IMR-90 (cell line): ENCODE data around the gene OPCML. TPM values are rescaled to one million over a fixed set of nuclear protein-coding genes. Genes with fewer than 3 reads are reported as not detected.

ENCODE experiments used
- ATAC-seq: fragments of 200-7000 bp; cut with Tn5 transposase; 2 replicates; pipeline ENCODE4 v1.9.1; 2020; ENCODE audit warnings: low read depth, mild to moderate bottlenecking, moderate library complexity
- BruUV-seq: library from RNA; stranded (reverse); fragments of 400-500 nt; replicated peaks from 2 replicates; lab custom pipeline; 2021; lab: Mats Ljungman, UMichigan
- CTCF ChIA-PET: fragments of 300-600 bp; formaldehyde crosslinking; extraction: SDS; loops from one replicate; lab custom pipeline; 2021; ENCODE audit warnings: antibody characterized with exemption; lab: Yijun Ruan, JAX
- POLR2A ChIA-PET: fragments of 300-600 bp; sonication (Branson Sonifier 250); formaldehyde crosslinking; loops from one replicate; lab custom pipeline; 2022; ENCODE audit warnings: antibody characterized with exemption; ENCODE audit not compliant: unreplicated experiment; lab: Charles Lee
- DNase-seq: peaks from one replicate; pipeline ENCODE4 v3.0.0; 2013
- H2AFZ ChIP-seq: replicated peaks from 2 replicates; pipeline ENCODE3; 2013; ENCODE audit warnings: low read length, mild to moderate bottlenecking; ENCODE audit not compliant: poor library complexity
- H2AK5ac ChIP-seq: 2 replicates; pipeline ENCODE4 v1.6.1; 2013; ENCODE audit warnings: low read depth, low read length, inconsistent platforms
- H2AK9ac ChIP-seq: replicated peaks from 2 replicates; pipeline ENCODE3; 2013; ENCODE audit warnings: mild to moderate bottlenecking, low read depth, low read length, moderate library complexity; ENCODE audit not compliant: poor library complexity
- H2BK120ac ChIP-seq: 2 replicates; pipeline ENCODE4 v1.6.1; 2013; ENCODE audit warnings: low read depth, low read length, inconsistent platforms
- H2BK15ac ChIP-seq: 3 replicates; pipeline ENCODE4 v1.6.1; 2013; ENCODE audit warnings: low read depth, low read length, inconsistent platforms
- H2BK20ac ChIP-seq: 2 replicates; pipeline ENCODE4 v1.6.1; 2013; ENCODE audit warnings: low read depth, mild to moderate bottlenecking, inconsistent platforms, low read length, moderate library complexity
- H2BK5ac ChIP-seq: 2 replicates; pipeline ENCODE4 v1.6.1; 2013; ENCODE audit warnings: mild to moderate bottlenecking, low read depth, low read length, inconsistent platforms; ENCODE audit not compliant: poor library complexity, severe bottlenecking
- H3K14ac ChIP-seq: replicated peaks from 2 replicates; pipeline ENCODE4 v1.6.1; 2013; ENCODE audit warnings: low read depth, low read length, inconsistent platforms
- H3K18ac ChIP-seq: 2 replicates; pipeline ENCODE4 v1.6.1; 2013; ENCODE audit warnings: low read depth, low read length, control low read depth
- H3K23ac ChIP-seq: 2 replicates; pipeline ENCODE4 v1.6.1; 2013; ENCODE audit warnings: low read depth, low read length, inconsistent platforms
- H3K27ac ChIP-seq: 2 replicates; pipeline ENCODE4 v1.5.1; 2013; ENCODE audit warnings: mild to moderate bottlenecking, control low read depth, low read length; ENCODE audit not compliant: insufficient read depth
- H3K27me3 ChIP-seq: 2 replicates; pipeline ENCODE4 v1.6.1; 2013; ENCODE audit warnings: low read length; ENCODE audit not compliant: control insufficient read depth, insufficient read depth
- H3K36me3 ChIP-seq: 2 replicates; pipeline ENCODE4 v1.6.1; 2013; ENCODE audit warnings: low read length, mixed read lengths; ENCODE audit not compliant: control insufficient read depth, insufficient read depth
- H3K4ac ChIP-seq: 2 replicates; pipeline ENCODE4 v1.6.1; 2013; ENCODE audit warnings: low read depth, low read length, inconsistent platforms
- H3K4me1 ChIP-seq: 2 replicates; pipeline ENCODE4 v1.6.1; 2013; ENCODE audit warnings: low read length, mixed read lengths; ENCODE audit not compliant: control insufficient read depth, insufficient read depth
- H3K4me2 ChIP-seq: 2 replicates; pipeline ENCODE4 v1.6.1; 2013; ENCODE audit warnings: low read depth, mild to moderate bottlenecking, control low read depth, low read length, moderate library complexity
- H3K4me3 ChIP-seq: 2 replicates; pipeline ENCODE4 v1.5.1; 2013; ENCODE audit warnings: low read depth, mild to moderate bottlenecking, control low read depth, low read length, moderate library complexity; ENCODE audit not compliant: insufficient read depth
- H3K56ac ChIP-seq: 2 replicates; pipeline ENCODE4 v1.6.1; 2013; ENCODE audit warnings: low read length, inconsistent platforms; ENCODE audit not compliant: insufficient read depth; ENCODE audit errors: extremely low read depth
- H3K79me1 ChIP-seq, 2 experiments: 2 replicates each; pipeline ENCODE4 v1.6.1; 2013; ENCODE audit warnings: low read length in 2 of 2, inconsistent platforms in 1 of 2, low read depth in 1 of 2
- H3K9ac ChIP-seq: 2 replicates; pipeline ENCODE4 v1.6.1; 2013; ENCODE audit warnings: low read depth, low read length, control low read depth
- H3K9me1 ChIP-seq: 2 replicates; pipeline ENCODE4 v1.6.1; 2013; ENCODE audit warnings: low read length, inconsistent platforms; ENCODE audit not compliant: insufficient read depth
- H3K9me3 ChIP-seq: 2 replicates; pipeline ENCODE4 v1.6.1; 2013; ENCODE audit warnings: low read length; ENCODE audit not compliant: control insufficient read depth, insufficient read depth
- H4K20me1 ChIP-seq: 2 replicates; pipeline ENCODE4 v1.6.1; 2013; ENCODE audit warnings: low read length, inconsistent platforms; ENCODE audit not compliant: insufficient read depth
- H4K5ac ChIP-seq: 2 replicates; pipeline ENCODE4 v1.6.1; 2013; ENCODE audit warnings: mild to moderate bottlenecking, low read depth, low read length, control low read depth
- H4K8ac ChIP-seq, 2 experiments: 2 replicates each; pipeline ENCODE4 v1.6.1; 2013; ENCODE audit warnings: low read depth in 2 of 2, low read length in 2 of 2, control low read depth in 1 of 2, inconsistent platforms in 1 of 2
- H4K91ac ChIP-seq: 2 replicates; pipeline ENCODE4 v1.6.1; 2013; ENCODE audit warnings: low read depth, low read length, inconsistent platforms; ENCODE audit not compliant: insufficient read depth
- BHLHE40 ChIP-seq: fragments of 150-350 bp; IDR thresholded peaks from 2 replicates; pipeline ENCODE4 v1.6.1; 2016; ENCODE audit warnings: mild to moderate bottlenecking, low read depth, low read length
- CEBPB ChIP-seq: IDR thresholded peaks from 2 replicates; pipeline ENCODE4 v1.6.1; 2012; ENCODE audit warnings: low read depth, low read length, improper control_type of control experiment
- CHD1 ChIP-seq: IDR thresholded peaks from 2 replicates; pipeline ENCODE4 v1.6.1; 2012; ENCODE audit warnings: low read depth, low read length, improper control_type of control experiment
- CTCF ChIP-seq: conservative IDR thresholded peaks from 2 replicates; pipeline ENCODE4 v1.5.1; 2012; ENCODE audit warnings: mild to moderate bottlenecking, low read depth, low read length, improper control_type of control experiment
- FOS ChIP-seq: fragments of 150-350 bp; IDR thresholded peaks from 2 replicates; pipeline ENCODE4 v1.6.1; 2016; ENCODE audit warnings: low read depth, low read length
- MAFK ChIP-seq: IDR thresholded peaks from 2 replicates; pipeline ENCODE4 v1.6.1; 2012; ENCODE audit warnings: low read depth, low read length, improper control_type of control experiment
- MAZ ChIP-seq: IDR thresholded peaks from 2 replicates; pipeline ENCODE4 v1.6.1; 2012; ENCODE audit warnings: low read depth, mild to moderate bottlenecking, low read length, improper control_type of control experiment, moderate library complexity, borderline replicate concordance
- MXI1 ChIP-seq: IDR thresholded peaks from 2 replicates; pipeline ENCODE4 v1.6.1; 2012; ENCODE audit warnings: low read depth, mild to moderate bottlenecking, low read length, moderate library complexity, borderline replicate concordance
- NFE2L2 ChIP-seq: fragments of 150-350 bp; IDR thresholded peaks from 2 replicates; pipeline ENCODE4 v1.6.1; 2016; ENCODE audit warnings: low read depth, mild to moderate bottlenecking, low read length
- POLR2A ChIP-seq: IDR thresholded peaks from 2 replicates; pipeline ENCODE4 v1.6.1; 2012; ENCODE audit warnings: mild to moderate bottlenecking, low read depth, low read length
- RAD21 ChIP-seq: IDR thresholded peaks from 2 replicates; pipeline ENCODE4 v1.6.1; 2012; ENCODE audit warnings: low read length, improper control_type of control experiment
- RCOR1 ChIP-seq: IDR thresholded peaks from 2 replicates; pipeline ENCODE4 v1.6.1; 2012; ENCODE audit warnings: mild to moderate bottlenecking, low read length, improper control_type of control experiment; ENCODE audit not compliant: insufficient replicate concordance
- RFX5 ChIP-seq: IDR thresholded peaks from 2 replicates; pipeline ENCODE4 v1.8.0; 2012; ENCODE audit warnings: low read depth, mild to moderate bottlenecking, low read length, moderate library complexity
- SMC3 ChIP-seq: fragments of 150-350 bp; IDR thresholded peaks from 2 replicates; pipeline ENCODE4 v1.6.1; 2016; ENCODE audit warnings: low read depth, mild to moderate bottlenecking, antibody characterized with exemption, low read length, moderate library complexity
- USF2 ChIP-seq: fragments of 150-350 bp; IDR thresholded peaks from 2 replicates; pipeline ENCODE4 v1.6.1; 2017; ENCODE audit warnings: mild to moderate bottlenecking, antibody characterized with exemption, low read length, low read depth
- WGBS, 2 experiments: methylation state at CpG; one replicate each; pipeline versions ENCODE4 v1.1.5 to v1.1.7; 2013; ENCODE audit warnings: missing lambda C conversion rate in 2 of 2; ENCODE audit not compliant: insufficient read length in 1 of 2; ENCODE audit errors: extremely low coverage in 2 of 2; 5-methylcytosine and 5-hydroxymethylcytosine counted together
- dilution Hi-C: fragments of 300-500 bp; cut with HindIII; formaldehyde crosslinking; loops from one replicate; pipeline ENCODE4 v1.14.3; 2018; ENCODE audit warnings: low sequenced_read_pairs; ENCODE audit not compliant: unreplicated experiment
- in situ Hi-C: fragments of 300-500 bp; cut with MboI; formaldehyde crosslinking; loops from 3 replicates; pipeline ENCODE4 v1.14.3; 2019; ENCODE audit warnings: low sequenced_read_pairs, inconsistent platforms, mixed read lengths
- intact Hi-C: fragments of 100-400 bp; cut with micrococcal nuclease; formaldehyde crosslinking; loops from 2 replicates; pipeline ENCODE4 v1.10.0; 2022
- polyA plus RNA-seq, 3 experiments: library from polyadenylated mRNA; depleted of rRNA; stranded (reverse); fragments of >200 nt; gene quantifications; 2 replicates each; pipeline ENCODE4 v1.2.3, GENCODE V29; 2012; ENCODE audit warnings: low replicate concordance in 1 of 3
- total RNA-seq: library from RNA; depleted of rRNA; stranded (reverse); fragments of >200 nt; gene quantifications from 2 replicates; pipeline ENCODE4 v1.2.3, GENCODE V29; 2012
- TF ChIP-seq, protein P1 (sequence below): fragments of 150-350 bp; IDR thresholded peaks from 2 replicates; pipeline ENCODE4 v1.6.1; 2016; ENCODE audit warnings: low read depth, mild to moderate bottlenecking, low read length, moderate library complexity, borderline replicate concordance

OPCML gene
- total and polyA plus RNA-seq, 2 of the 4 experiments (the other 2 are of a cell fraction), result under 0.01 to 2.6 TPM

GRCh38 chr11:132862933-132863332, 669.4 kb downstream of the OPCML start:
- H2BK20ac ChIP-seq, result no peak overlapping the region
- H2AK5ac ChIP-seq, result no peak overlapping the region
- H2AFZ ChIP-seq, result no peak overlapping the region
- no peak overlapping the region for H4K5ac ChIP-seq
- TF ChIP-seq BHLHE40 (no peak), MXI1 (no peak), RCOR1 (no peak), NFE2L2 (no peak), RFX5 (no peak), CEBPB (no peak), MAFK (no peak), MAZ (no peak), CHD1 (no peak), FOS (no peak), USF2 (no peak), SMC3 (no peak), POLR2A (no peak), RAD21 (no peak), CTCF (no peak)
- TF ChIP-seq, protein P1, sequence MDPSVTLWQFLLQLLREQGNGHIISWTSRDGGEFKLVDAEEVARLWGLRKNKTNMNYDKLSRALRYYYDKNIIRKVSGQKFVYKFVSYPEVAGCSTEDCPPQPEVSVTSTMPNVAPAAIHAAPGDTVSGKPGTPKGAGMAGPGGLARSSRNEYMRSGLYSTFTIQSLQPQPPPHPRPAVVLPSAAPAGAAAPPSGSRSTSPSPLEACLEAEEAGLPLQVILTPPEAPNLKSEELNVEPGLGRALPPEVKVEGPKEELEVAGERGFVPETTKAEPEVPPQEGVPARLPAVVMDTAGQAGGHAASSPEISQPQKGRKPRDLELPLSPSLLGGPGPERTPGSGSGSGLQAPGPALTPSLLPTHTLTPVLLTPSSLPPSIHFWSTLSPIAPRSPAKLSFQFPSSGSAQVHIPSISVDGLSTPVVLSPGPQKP, result no peak
- in situ Hi-C loops (no loop called here), intact Hi-C loops (no loop called here), dilution Hi-C loops (no loop called here)
- no peaks in the 10 kb centered on the region for H3K79me1 ChIP-seq
- no peak overlapping the region for H2BK15ac ChIP-seq
- H3K18ac ChIP-seq, result no peak overlapping the region
- H3K4me2 ChIP-seq, result no peak overlapping the region
- H4K91ac ChIP-seq, result no peak overlapping the region
- CTCF ChIA-PET, result interaction anchor here (1.4 kb wide), 1 partner anchor 11 kb away, joined by 3 read pairs; no protein-coding TSS in a partner anchor
- no peaks in the 10 kb centered on the region for H3K9me1 ChIP-seq
- POLR2A ChIA-PET, result no interaction called here
- H3K23ac ChIP-seq, result no peak overlapping the region
- ATAC-seq (no peak), DNase-seq (no peak)
- no peak overlapping the region for H3K4me3 ChIP-seq
- H3K27ac ChIP-seq, result no peak overlapping the region
- H3K14ac ChIP-seq, result no peak overlapping the region
- H4K20me1 ChIP-seq, result no peaks in the 10 kb centered on the region
- H2BK120ac ChIP-seq, result no peak overlapping the region
- whole genome bisulfite sequencing, 2 experiments, result 80% methylated on average over 1 of the region's 5 CpGs; no CpG with 5 or more reads in 1 of the 2 experiments
- no peaks in the 10 kb centered on the region for H3K9me3 ChIP-seq
- no peak overlapping the region for H2BK5ac ChIP-seq
- H3K9ac ChIP-seq, result no peak overlapping the region
- H3K27me3 ChIP-seq, result no peaks in the 10 kb centered on the region; the same call in 1 of the 2 replicates
- no peak overlapping the region for H4K8ac ChIP-seq
- no TSS peak for BruUV-seq
- H3K36me3 ChIP-seq, result no peaks in the 10 kb centered on the region
- H3K56ac ChIP-seq, result no peak overlapping the region
- H3K4me1 ChIP-seq, result no peaks in the 10 kb centered on the region
- no peak overlapping the region for H3K4ac ChIP-seq
- no peak overlapping the region for H2AK9ac ChIP-seq
